ENCODE data around the gene VWA3B.

DNA sequence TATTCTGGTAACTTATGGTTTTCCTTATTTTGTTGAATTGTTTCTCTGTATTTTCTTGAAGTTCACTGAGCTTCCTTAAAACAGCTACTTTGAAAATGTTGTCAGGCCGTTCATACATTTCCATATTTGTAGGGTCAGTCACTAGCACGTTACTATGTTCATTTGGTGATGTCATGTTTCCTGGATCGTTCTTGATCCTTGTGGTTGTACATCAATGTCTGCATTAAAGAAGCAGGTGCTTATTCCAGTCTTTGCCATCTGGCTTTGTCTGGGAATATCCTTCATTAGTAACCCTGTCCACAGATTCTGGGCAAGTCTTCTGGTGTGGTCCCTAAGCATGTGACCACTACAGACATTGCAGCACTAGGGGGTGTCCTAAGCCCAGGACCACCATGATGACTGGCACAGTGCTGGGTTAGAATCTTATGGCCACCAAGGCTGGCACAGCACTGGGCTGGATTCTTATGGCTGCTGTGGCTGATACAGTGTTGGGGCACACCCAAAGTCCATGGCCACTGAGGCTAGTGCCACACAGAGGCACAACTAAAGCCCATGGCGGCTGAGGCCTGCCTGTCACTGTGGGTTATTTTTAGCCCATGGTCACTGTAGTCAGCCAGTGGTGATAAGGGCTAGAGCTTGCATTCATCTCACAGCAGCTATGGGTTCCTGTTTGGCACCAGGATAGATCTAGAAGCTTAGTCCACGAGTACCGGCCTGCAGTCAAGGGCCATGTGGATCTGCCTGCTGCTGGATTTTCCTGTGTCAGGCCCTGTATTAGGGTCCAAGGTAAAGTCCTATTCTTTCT lies 13.2 kb downstream of the VWA3B start:
- TF ChIP-seq POLR2A (IDR thresholded peaks at IDR 0.05): no peak
- TF ChIP-seq, protein P1, sequence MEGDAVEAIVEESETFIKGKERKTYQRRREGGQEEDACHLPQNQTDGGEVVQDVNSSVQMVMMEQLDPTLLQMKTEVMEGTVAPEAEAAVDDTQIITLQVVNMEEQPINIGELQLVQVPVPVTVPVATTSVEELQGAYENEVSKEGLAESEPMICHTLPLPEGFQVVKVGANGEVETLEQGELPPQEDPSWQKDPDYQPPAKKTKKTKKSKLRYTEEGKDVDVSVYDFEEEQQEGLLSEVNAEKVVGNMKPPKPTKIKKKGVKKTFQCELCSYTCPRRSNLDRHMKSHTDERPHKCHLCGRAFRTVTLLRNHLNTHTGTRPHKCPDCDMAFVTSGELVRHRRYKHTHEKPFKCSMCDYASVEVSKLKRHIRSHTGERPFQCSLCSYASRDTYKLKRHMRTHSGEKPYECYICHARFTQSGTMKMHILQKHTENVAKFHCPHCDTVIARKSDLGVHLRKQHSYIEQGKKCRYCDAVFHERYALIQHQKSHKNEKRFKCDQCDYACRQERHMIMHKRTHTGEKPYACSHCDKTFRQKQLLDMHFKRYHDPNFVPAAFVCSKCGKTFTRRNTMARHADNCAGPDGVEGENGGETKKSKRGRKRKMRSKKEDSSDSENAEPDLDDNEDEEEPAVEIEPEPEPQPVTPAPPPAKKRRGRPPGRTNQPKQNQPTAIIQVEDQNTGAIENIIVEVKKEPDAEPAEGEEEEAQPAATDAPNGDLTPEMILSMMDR (IDR thresholded peaks at IDR 0.05): no peak
